ENCODE measurements around the gene TNS4. TPM values are rescaled to one million over a fixed set of nuclear protein-coding genes. Genes with fewer than 3 reads are reported as not detected.

Gene TNS4
- polyA plus RNA-seq, 2 of the 4 experiments (the other 2 are of a cell fraction), result 24.2 to 73.5 TPM

GRCh38 chr17:40448639-40449261 is 52.7 kb downstream of the TNS4 start:
- DNase-seq (ENCODE audit: low read depth in 1 of 2, low spot score in 1 of 2) (peak in 1 of 2 experiments; percentile 93), FAIRE-seq (peak; percentile 100), ATAC-seq (peak; percentile 52 to 62)
- peak overlapping the region; percentile 78 for H3K4me3 ChIP-seq
- WGBS (ENCODE audit: missing lambda C conversion rate), result 2% methylated on average over 7 of the region's 7 CpGs
- POLR2A ChIA-PET, result interaction anchor here (0.6 to 2.0 kb wide), 9 partner anchors 9 to 111 kb away, joined by 3 to 8 read pairs (median 4); partner anchors contain the start of gene TOP2A
- TF ChIP-seq MAFK (IDR thresholded peaks at IDR 0.05; ENCODE audit: partially characterized antibody) (peak; percentile 54), CEBPB (IDR thresholded peaks at IDR 0.05) (peak in 1 of 2 experiments; percentile 72; a peak in 1 of 4 replicates), FOSL2 (IDR thresholded peaks at IDR 0.05) (no peak), FOSL2 (CRISPR knock-in tag; IDR thresholded peaks at IDR 0.05) (peak; percentile 20; the same call in 1 of the 2 replicates), GATA3 (IDR thresholded peaks at IDR 0.05; ENCODE audit: borderline replicate concordance) (peak; percentile 67), NPAS2 (CRISPR knock-in tag; IDR thresholded peaks at IDR 0.05; ENCODE audit: borderline replicate concordance) (peak; percentile 91), RARB (CRISPR knock-in tag; IDR thresholded peaks at IDR 0.05) (peak; percentile 40), JUN (IDR thresholded peaks at IDR 0.05) (peak in 1 of 2 experiments; percentile 63; a peak in 2 of 5 replicates), RAD21 (conservative IDR thresholded peaks at IDR 0.05 in 1 of 2, IDR thresholded peaks at IDR 0.05 in 1 of 2) (0 out of 5 replicates have a peak, but pooled peaks have one; percentile 9 to 12), PHF8 (IDR thresholded peaks at IDR 0.05; ENCODE audit: borderline replicate concordance, low read depth) (no peak), MYC (IDR thresholded peaks at IDR 0.05; ENCODE audit: borderline replicate concordance, low read length) (no peak), POLR2A (IDR thresholded peaks at IDR 0.05; ENCODE audit: low read length) (no peak), ZFP36 (IDR thresholded peaks at IDR 0.05; ENCODE audit: borderline replicate concordance, partially characterized antibody) (no peak)
- TF ChIP-seq, protein P1, sequence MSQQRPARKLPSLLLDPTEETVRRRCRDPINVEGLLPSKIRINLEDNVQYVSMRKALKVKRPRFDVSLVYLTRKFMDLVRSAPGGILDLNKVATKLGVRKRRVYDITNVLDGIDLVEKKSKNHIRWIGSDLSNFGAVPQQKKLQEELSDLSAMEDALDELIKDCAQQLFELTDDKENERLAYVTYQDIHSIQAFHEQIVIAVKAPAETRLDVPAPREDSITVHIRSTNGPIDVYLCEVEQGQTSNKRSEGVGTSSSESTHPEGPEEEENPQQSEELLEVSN (IDR thresholded peaks at IDR 0.05; ENCODE audit: borderline replicate concordance, low read depth), result no peak; the same call in 1 of the 2 replicates
- TF ChIP-seq, protein P2, sequence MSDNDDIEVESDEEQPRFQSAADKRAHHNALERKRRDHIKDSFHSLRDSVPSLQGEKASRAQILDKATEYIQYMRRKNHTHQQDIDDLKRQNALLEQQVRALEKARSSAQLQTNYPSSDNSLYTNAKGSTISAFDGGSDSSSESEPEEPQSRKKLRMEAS (IDR thresholded peaks at IDR 0.05), result peak; percentile 99
- TF ChIP-seq, protein P3, sequence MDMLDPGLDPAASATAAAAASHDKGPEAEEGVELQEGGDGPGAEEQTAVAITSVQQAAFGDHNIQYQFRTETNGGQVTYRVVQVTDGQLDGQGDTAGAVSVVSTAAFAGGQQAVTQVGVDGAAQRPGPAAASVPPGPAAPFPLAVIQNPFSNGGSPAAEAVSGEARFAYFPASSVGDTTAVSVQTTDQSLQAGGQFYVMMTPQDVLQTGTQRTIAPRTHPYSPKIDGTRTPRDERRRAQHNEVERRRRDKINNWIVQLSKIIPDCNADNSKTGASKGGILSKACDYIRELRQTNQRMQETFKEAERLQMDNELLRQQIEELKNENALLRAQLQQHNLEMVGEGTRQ (IDR thresholded peaks at IDR 0.05), result peak; percentile 90
- peaks cover 68% of the 10 kb centered on the region for H3K4me1 ChIP-seq
- CTCF ChIA-PET, result interaction anchor here (0.9 to 37.5 kb wide), 22 partner anchors 8 to 335 kb away, joined by 3 to 822 read pairs (median 6); partner anchors contain the start of genes GJD3, IGFBP4, TNS4 and TOP2A
- H3K27ac ChIP-seq, result peak overlapping the region; percentile 98
- H3K4me2 ChIP-seq, result peak overlapping the region; percentile 91
- no peaks in the 10 kb centered on the region for H3K9me3 ChIP-seq

DNA sequence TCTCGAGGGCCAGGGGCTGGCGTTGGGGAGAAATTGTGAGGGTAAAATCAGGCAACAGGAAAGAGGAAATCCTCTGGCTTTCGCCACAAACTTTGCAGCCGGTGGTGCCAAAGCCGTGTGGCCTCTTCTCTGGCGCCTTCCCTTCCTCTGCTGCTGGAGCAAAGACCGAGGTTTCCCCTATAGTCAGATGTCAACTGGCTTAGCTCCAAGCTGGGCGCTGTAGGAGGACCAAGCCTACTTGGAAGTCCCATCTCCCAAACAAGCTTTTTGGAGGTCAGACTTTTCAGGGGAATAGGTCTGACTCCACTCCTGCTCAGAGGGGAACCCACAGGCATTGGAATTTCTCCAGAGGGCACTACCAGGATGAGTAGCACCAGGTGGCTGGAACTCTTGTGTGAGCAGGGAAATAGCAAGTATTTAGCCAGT is 53.2 kb downstream of the TNS4 start:
- FAIRE-seq (no peak), ATAC-seq (peak; percentile 1 to 2; a peak in 5 of 6 replicates), DNase-seq (ENCODE audit: low read depth in 1 of 2, low spot score in 1 of 2) (no peak)
- CTCF ChIA-PET, result interaction anchor here (0.7 to 37.5 kb wide), 19 partner anchors 7 to 158 kb away, joined by 3 to 822 read pairs (median 5); partner anchors contain the start of genes IGFBP4 and TNS4
- WGBS (ENCODE audit: missing lambda C conversion rate), result 6% methylated on average over 8 of the region's 8 CpGs
- Histone ChIP-seq H3K9me3 (no peaks in the 10 kb centered on the region), H3K4me3 (peak overlapping the region; percentile 78), H3K4me1 (peaks cover 63% of the 10 kb centered on the region), H3K4me2 (peak overlapping the region; percentile 91), H3K27ac (peak overlapping the region; percentile 98)
- POLR2A ChIA-PET, result interaction anchor here (0.8 to 1.9 kb wide), 7 partner anchors 10 to 1240 kb away, joined by 3 to 7 read pairs (median 3); partner anchors contain the start of gene EIF1
- TF ChIP-seq MYC (IDR thresholded peaks at IDR 0.05; ENCODE audit: borderline replicate concordance, low read length), result no peak
- no peak for TF ChIP-seq POLR2AphosphoS2 (conservative IDR thresholded peaks at IDR 0.05; ENCODE audit: low read length)
- TF ChIP-seq HOXA7 (CRISPR knock-in tag; IDR thresholded peaks at IDR 0.05), result no peak
- no peak for TF ChIP-seq FOSL2 (IDR thresholded peaks at IDR 0.05)
- TF ChIP-seq FOSL2 (CRISPR knock-in tag; IDR thresholded peaks at IDR 0.05), result no peak
- TF ChIP-seq, protein P4, sequence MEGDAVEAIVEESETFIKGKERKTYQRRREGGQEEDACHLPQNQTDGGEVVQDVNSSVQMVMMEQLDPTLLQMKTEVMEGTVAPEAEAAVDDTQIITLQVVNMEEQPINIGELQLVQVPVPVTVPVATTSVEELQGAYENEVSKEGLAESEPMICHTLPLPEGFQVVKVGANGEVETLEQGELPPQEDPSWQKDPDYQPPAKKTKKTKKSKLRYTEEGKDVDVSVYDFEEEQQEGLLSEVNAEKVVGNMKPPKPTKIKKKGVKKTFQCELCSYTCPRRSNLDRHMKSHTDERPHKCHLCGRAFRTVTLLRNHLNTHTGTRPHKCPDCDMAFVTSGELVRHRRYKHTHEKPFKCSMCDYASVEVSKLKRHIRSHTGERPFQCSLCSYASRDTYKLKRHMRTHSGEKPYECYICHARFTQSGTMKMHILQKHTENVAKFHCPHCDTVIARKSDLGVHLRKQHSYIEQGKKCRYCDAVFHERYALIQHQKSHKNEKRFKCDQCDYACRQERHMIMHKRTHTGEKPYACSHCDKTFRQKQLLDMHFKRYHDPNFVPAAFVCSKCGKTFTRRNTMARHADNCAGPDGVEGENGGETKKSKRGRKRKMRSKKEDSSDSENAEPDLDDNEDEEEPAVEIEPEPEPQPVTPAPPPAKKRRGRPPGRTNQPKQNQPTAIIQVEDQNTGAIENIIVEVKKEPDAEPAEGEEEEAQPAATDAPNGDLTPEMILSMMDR (IDR thresholded peaks at IDR 0.05), result no peak
- no peak for TF ChIP-seq TP53 (CRISPR knock-in tag; IDR thresholded peaks at IDR 0.05)
- no peak for TF ChIP-seq RARB (CRISPR knock-in tag; IDR thresholded peaks at IDR 0.05)
